Stimulated activated CD4-positive, alpha-beta T cell treated with anti-CD3 and anti-CD28 coated beads, TNF-alpha, amount 100 ng/mL, for 1 hour (primary cell): ENCODE measurements around the gene CEPT1.
"Not testable (repeated sequence)": the region's sequence is repeated elsewhere in the genome, so short reads cannot be mapped to it uniquely, and the experiment has no call there.

Experiments used
- DNase-seq, 3 donors: peaks; one replicate each; pipeline ENCODE4 v3.0.0-alpha.2; 2020; ENCODE audit warnings: low read depth in 3 of 3, low spot score in 1 of 3

Gene CEPT1

DNA sequence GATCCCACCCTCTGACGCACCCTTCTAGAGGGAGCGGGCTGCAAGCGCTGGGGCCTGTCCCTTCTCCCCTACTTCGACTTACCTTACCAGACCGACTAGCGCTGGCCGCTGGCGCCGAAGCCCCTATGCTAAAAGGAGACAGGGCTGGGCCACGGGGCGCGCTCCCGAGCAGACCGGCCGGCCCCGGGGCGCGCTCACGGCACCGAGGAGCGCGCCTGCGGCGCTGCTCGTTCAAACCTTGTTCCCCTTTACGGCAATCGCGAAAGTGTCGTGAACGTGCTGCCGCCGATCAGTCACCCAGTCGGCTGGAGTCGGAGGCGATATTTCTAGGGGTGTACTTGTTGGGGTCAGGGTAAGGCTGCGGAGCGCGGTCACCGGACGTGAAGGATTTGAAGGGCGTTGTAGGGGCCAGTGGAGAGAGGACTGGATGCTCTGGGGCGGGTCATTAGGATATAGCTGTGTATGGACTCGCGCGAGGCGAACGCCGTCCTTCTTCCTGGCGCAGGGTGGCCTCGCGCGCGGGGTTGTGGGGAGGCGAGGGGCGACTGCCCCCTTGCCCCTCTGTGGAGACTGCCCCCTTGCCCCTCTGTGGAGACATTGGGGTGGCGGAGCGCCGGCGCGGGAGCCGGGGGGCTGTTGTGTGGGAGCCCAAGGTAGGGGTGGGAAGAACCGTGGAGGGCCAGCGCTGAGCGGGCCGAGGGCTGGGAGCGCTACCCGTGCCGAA lies at the start of gene CEPT1, which contains the start of gene DRAM2:
Gene CEPT1 (plus strand): TSS at position 268 of the 724 bp plus-strand sequence. CDS start 7,492 bp downstream, outside the sequence.
Gene DRAM2 (minus strand): TSS at position 138 of the 724 bp plus-strand sequence. CDS start 8,539 bp downstream, outside the sequence.
- peak; percentile 70 to 77 (median 76) for DNase-seq

DNA sequence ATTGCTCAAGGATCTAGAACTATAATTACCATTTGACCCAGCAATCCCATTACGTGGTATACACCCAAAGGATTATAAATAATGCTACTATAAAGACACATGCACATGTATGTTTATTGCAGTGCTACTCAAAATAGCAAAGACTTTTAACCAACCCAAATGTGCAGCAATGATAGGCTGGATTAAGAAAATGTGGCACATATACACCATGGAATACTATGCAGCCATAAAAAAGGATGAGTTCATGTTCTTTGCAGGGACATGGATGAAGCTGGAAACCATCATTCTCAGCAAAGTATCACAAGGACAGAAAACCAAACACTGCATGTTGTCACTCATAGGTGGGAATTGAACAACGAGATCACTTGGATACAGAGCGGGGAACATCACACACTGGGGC lies 44.6 kb upstream of the CEPT1 start:
- DNase-seq, result not testable (repeated sequence)

DNA sequence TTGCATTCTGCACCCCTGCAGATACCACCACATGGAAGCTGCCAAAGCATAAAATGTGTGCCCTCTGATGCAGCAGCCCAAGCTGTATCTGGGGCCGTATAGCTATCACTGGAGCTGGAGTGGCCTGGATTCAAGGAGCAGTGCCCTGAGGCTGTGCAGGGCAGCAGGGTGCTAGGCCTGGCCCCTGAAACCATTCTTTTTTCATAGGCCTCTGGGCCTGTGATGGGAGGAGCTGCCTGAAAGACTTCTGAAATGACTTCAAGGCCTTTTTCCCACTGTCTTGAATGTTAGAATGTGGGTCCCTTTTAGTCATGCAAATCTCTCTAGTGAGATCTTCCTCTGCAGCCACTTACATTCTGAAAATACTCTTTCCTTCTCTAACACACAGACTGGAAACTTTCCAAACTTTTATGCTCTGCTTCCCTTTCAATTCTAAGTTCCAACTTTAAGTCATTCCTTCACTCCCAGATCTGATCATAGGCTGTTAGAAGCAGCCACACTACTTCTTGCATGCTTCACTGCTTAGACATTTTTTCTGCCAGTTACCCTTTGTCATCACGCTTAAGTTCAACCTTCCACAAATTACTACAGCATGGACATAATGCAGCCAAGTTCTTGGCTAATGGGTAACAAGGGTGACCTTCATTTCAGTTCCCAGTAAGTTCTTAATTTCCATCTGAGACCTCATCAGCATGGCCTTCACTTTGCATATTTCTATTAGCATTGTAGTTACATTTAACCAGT lies 42.5 kb upstream of the CEPT1 start:
- DNase-seq, result no peak

DNA sequence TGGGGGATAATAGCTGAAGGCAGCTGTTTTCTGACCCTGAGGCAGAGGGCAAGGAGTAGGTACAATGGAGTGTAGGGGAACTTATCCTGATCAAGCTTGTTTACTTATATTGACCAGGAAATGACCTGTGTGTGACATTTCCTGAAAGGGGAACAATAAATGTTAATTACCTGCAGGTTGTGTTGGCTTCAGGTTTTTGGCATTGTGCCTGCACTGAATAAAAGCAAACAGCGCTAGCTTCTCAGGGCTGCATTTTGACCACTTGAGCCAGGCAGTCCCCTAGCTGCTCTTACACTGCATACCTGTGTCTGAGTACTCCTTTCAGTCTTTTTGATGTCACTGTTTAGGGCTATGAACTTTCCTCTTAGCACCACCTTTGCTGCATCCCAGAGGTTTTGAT lies 40.7 kb upstream of the CEPT1 start:
- no peak for DNase-seq

DNA sequence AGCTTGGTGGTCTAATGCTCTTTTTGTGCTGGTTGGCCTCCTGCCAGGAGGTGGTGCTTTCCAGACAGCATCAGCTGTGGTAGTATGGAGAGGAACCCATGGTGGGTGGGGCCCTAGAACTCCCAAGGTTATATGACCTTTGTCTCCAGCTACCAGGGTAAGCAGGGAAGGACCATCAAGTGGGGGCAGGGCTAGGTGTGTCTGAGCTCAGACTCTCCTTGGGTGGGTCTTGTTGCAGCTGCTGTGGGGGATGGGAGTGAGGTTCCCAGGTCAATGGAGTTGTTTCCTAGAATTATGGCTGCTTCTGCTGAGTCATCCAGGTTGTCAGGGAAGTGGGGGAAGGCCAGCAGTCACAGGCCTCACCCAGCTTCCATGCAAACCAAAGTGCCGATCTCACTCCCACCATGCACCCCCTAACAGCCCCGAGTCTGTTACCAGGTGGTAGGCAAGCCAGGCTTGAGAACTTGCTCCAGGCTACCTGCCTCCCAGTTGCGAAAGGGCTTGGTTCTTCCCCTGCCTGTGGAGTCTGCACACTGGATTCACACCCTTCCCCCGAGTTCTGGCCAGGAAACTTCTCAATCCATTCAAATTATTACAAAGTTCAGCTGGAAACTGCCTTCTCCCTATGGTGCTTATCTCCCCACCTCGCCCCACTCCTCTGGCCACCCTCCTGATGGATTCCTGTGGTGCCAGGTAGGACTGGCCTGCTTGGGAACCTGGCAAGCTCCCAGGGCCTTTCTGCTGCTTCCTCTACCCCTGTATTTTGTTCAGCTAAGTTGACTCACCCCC lies 38.0 kb upstream of the CEPT1 start:
- DNase-seq, result no peak

DNA sequence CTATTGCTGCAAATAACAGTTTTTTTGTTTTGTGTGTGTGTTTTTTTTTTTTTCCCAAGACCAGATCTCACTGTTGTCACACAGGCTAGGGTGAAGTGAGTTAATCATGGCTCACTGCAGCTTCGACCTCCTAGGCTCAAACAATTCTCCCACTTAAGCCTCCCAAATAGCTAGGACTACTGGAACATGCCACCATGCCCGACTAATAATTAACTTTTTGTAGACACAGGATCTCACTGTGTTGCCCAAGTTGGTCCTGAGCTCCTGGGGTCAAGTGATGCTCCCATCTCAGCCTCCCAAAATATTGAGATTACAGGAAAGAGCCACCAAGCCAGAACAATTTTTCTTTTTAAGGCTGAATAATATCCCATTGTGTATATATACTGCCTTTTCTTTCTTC lies 35.0 kb upstream of the CEPT1 start:
- no peak for DNase-seq

DNA sequence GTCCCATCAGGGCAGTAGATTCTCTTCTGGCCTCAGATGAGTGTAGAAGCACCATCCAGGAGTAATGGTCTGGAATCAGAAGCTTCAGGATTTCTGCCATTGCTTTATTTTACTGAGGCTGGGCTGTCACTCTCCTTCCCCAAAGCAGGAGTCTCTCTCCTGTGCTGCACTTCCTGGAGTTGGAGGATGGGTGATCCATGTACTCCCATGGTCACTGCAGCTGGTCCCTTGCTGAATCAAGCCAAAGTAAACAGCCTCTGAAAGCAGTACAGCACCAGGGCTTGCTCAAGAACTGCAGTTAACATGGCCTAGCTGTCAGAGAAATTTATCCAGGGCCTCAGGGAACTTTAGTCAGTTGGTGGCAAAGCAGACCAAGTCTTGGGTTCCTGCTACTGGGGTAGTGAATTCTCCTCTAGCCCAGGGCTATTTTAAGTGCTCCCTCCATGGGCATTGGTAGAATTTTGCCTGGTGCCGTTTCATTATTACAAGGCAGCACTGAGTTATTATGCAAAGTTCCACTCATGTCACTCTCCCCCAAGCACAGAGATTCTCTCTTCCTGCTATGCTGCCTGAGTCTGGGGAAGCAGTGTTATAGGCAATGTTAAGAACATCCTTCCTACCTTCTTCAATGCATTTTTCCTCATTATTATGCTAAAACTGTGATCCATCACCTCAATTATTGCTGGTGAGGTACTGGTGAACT lies 29.7 kb upstream of the CEPT1 start:
- DNase-seq, result no peak

DNA sequence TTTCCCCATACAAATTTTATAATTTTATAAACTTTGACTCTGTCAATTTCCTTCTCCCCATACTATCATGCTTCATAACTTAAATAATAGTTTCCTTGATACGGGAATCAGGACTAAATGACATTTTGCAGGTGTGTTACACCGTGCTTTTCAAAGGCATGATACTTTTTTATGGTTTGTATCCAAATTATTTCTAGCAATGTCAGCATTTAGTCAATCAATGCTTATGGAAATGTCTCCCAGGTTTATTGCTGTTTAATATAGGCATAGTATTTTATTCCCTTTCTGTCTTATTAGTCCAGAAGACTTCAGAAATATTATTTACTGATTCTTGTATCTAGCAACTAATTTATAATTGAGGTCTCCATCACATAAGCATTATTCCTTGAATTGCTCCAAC lies 23.5 kb upstream of the CEPT1 start:
- no peak for DNase-seq

DNA sequence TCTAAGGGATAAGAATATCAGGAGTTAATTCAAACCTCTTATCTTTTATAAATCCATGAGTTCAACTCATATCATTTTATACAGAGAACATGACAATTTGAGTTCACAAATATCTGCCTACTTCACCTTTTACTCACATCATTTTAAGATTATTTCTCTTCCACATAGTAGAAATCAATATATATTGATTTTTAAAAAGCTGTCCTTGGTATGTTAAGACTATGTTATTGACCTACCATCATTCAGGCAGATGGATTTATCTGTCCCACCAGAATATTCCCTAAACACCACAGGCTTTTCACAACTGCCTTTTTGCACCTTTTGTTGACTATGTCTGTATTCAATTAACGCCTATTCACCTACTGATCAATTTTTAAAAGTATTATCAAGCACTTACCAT lies 13.7 kb upstream of the CEPT1 start:
- no peak for DNase-seq

DNA sequence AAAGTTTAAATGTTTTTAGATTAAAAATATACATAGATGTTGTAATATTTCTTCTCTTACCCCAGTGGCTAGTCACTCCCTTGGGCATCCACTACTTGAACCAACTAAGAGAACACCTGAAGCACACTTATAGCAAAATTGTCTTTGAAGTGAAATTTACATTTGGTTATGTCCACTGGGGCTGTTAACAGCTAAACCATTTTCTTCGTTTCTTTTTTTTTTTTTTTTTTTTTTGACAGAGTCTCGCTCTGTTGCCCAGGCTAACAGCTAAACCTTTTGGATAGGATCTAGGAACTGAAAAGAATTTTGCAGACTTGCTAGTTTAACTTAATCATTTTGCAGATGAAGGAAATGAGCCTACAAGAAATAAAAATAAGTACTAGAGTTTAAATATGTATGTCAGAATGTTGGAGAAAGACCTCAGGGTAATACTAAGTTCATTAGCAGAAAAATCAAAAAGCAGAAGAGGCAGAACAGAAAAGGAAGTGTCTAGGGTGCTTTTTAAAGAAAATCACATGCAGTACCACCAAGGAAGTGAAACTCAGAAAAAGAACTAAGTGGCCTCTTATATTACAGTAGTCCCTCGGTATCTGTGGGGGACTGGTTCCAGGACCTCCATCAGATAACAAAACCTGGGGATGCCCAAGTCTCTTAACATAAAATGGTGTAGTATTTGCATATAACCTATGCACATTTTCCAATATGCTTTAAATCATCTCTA lies 11.9 kb upstream of the CEPT1 start:
- no peak for DNase-seq

DNA sequence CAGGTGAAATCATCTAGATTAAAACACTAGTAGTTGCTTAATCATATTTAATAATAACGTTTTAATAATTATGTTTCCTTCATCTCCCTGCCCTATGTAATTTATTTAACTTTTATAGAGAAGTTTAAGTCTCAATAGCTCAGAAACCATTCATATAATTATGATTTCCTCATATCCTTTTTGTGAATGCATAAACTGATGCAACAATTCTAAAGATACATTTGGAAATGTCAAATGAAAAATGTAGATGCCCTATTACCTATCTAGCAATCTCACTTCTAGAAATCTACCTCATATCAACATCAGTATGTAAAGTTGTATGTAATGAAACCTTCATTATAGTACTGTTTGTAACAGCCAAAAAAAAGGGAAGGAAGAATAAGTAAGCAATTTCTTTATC lies 10.6 kb upstream of the CEPT1 start:
- no peak for DNase-seq

DNA sequence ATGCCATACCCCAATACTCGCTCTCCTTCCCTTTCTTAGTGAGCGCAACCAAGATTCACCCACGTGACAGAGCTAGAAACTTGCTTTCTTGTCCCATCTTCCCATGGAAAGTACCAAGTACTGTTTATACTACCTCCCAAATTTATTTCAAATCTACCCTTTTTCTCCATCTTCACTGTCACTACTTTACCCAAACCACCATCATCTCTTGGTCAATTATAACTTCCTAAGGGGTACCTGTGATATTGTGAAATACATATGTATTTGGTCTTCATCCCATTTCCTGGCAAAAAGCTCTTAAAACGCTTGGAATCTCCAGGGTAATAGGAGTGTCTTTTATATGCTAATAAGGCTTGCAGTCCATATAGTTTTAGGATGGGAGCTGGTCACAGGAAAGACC lies 8.3 kb upstream of the CEPT1 start:
- no peak for DNase-seq

DNA sequence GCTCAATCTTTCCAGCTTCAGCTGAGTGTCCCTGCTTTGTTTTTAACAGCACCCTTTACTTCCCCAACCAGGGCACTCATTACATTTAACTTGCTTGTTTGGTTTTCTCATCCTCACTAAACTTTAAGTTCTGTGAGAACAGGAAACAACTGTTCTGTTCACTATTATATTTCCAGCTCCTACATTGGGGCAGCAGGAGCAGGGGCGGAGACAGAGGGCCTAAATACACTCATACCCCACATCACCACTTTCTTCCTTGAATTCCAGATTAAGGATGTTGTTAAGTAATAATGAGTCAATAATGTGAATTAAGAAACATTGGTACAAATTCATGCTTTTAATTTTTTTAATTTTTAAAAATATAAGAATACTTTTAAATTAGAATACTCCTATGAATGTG lies 6.2 kb upstream of the CEPT1 start:
- DNase-seq, result no peak

DNA sequence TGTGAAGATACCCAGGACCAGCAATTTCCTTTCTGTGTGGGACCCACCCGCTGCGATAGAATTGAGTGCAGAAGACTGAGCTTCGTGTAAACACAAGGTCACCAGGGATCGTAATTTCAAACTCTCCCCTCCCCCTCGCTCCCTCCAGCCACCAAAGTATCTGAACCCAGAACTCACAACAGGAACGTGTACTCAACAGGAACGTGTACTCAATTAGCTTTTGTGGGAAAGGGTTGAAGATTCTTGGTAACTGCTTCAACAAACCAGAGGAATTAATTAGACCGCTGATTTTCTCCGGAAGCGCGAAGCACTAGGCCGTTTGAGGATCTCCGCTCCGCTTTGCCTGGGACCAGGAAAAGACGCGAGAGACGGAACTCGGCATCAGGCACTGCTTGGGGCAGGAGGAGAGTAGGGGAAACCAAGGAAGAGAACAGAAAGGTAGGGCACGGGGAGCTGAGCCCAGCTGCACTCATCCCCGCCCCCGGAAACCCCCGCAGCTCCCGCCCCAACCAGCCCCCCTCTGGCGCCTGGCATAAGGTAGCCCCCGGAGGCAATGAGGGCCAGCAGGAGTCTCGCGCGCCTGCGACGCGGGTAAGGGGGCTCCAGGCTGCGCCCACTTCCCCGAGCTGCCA lies 583 bp upstream of the CEPT1 start:
- DNase-seq, result peak in 2 of 3 donors; percentile 12 to 40

DNA sequence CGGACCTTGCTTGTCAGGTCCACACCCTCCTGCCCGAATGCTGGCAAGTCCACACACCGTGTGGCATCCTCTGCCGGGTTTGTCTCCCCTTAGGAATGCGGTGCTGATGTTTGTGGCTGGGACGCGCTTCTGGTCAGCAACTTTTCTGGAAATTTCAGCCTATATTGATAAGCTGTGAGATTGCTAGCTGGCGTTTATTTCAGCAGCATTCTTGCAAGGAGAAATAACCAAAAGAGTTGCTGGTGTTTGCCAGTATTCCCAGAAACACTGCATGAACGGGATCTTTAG lies 601 bp downstream of the CEPT1 start:
- DNase-seq, result no peak

DNA sequence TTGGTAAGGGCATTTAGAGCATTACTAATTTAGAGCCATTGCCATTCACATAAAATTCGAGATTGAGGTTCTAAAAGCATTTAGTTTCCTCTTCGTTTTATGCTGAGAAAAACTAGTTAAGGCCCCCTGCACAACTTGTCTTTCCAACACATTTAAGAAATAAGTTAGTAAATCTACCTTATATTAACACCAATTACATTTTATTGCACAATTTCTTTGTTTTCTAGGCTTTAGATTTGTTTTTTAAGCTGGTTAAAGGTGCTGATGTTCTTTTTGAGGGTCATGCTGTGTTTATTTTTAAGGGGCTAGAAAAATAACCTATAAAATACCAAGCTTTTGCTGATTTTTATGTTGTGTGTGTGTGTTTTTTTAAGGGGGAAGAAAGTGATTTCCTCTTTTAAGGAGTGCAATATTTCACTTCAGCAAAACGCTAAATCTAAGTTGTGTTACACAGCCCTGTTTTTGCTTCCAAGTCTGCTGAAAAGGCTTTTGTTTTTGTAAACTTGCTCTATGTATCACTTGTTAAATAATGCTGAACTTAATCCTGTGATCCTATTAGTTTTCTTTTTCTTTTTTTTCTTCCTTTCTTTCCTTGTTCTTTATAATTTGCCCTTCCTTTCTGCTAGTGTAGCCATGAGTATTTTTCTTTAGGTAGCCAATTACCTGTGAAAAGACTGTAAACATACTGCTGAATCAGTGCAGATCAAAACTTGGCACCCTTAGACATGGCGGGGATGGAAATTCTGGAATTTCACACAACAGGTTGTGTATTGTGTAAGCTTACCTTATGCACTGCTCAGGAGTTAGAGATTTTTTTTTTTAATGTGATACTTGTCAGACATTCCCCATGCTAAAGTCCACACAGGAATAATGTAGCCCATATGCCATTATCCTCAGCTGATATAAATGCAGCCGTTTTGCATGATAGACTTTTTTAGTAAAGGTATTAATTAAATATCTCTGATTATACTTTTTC lies 1.5 kb downstream of the CEPT1 start:
- DNase-seq, result no peak

DNA sequence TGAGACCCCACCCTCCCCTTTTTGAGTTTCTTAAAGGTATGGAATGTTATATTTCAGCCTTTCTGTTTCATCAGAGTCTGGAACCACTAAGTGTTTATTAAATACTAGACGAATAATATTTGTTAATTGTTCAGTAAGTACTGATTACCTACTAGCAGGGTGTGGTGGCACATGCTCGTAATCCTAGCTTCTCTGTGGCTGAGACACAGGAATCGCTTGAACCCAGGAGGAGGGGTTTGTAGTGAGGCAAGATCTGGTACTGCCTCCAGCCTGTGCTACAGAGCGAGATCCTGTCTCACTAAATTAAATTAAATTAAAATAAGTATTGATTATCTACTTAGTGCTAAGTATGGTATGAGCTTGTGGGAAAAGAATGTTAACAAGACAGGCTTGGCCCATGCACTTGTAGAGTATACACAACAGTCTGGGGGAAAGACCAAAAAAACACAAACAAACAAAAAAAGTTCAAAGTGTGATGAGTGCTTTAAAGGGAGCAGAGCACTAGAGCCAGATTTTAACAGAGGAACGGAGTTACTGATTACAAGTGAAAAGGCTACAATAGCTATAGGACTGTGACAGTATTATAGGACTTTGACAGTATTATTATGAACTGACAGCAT lies 2.4 kb downstream of the CEPT1 start:
- DNase-seq, result no peak

DNA sequence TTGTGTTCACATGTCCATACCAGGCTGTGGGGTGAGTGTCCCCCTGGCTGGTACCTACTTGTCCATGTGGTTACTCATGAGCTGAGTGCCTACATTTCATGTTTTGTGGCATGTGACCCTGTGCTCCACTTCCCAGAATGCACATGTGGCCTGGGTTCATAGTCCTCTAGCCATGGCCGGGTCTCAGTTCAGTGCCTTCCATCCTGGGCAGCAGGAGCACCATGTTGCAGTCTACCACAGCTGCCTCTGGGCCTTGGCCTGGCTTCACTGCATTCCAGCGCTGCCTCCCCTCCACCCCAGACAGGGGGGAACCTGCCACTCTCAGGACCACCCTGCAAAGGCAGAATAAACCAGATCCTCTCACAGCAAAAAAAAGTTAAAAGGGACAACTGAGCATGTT lies 5.5 kb downstream of the CEPT1 start:
- DNase-seq, result no peak
